ENCODE results near the gene AGMAT. TPM values are rescaled to one million over a fixed set of nuclear protein-coding genes. Genes with fewer than 3 reads are reported as not detected.
A peak's percentile ranks its signal among the peaks of the same experiment; 100 is the strongest.

Gene AGMAT
- total and polyA plus RNA-seq, 9 of the 15 experiments (the other 6 are each of a cell fraction or from before 2014, with no cell fraction given): not detected

DNA sequence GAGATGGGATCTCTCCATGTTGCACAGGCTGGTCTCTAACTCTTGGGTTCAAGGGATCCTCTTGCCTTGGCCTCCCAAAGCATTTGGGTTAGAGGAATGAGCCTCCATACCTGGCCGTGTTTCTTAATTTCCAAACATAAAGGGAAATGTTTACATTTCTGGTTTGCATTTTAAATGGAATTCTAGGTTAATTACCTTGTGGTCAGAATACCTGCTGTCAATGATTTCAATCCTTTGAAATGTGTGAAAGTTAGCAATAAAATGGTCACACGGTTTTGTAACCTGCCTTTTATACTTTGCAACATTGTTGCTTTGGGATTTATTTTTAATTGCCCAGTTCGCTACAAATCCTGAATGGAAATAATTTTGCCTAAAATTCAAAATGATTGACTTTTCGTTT lies 26.3 kb downstream of the AGMAT start (continued):
- TF ChIP-seq RERE (CRISPR knock-in tag; IDR thresholded peaks at IDR 0.05; ENCODE audit: borderline replicate concordance): no peak
- TF ChIP-seq, protein P1, sequence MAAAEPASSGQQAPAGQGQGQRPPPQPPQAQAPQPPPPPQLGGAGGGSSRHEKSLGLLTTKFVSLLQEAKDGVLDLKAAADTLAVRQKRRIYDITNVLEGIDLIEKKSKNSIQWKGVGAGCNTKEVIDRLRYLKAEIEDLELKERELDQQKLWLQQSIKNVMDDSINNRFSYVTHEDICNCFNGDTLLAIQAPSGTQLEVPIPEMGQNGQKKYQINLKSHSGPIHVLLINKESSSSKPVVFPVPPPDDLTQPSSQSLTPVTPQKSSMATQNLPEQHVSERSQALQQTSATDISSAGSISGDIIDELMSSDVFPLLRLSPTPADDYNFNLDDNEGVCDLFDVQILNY (CRISPR knock-in tag; IDR thresholded peaks at IDR 0.05): no peak

GRCh38 chr1:15557594-15557993 lies 27.3 kb downstream of the AGMAT start:
- no peaks in the 10 kb centered on the region for H3K27me3 ChIP-seq (ENCODE audit: control insufficient read depth in 2 of 2, insufficient read depth in 2 of 2, low read length in 2 of 2)
- H3K79me2 ChIP-seq (ENCODE audit: control insufficient read depth, insufficient read depth, low read length): no peaks in the 10 kb centered on the region
- intact Hi-C loops (cut with micrococcal nuclease): no loop called here
- H3K4me1 ChIP-seq (replicated peaks in 1 of 2; ENCODE audit: control insufficient read depth in 2 of 2, insufficient read depth in 2 of 2, low read length in 2 of 2): peaks cover 0 to 4% of the 10 kb centered on the region in 2 experiments; a peak in 3 of 5 replicates
- no peaks in the 10 kb centered on the region for H4K20me1 ChIP-seq (replicated peaks; ENCODE audit: control insufficient read depth, insufficient read depth, low read length)
- no TSS peak for BruUV-seq (replicated peaks)
- in situ Hi-C loops (cut with MboI): no loop called here
- peak; percentile 47 for ATAC-seq
- H3K9me1 ChIP-seq (ENCODE audit: control insufficient read depth, insufficient read depth, low read length): no peaks in the 10 kb centered on the region
- FAIRE-seq: no peak
- H3K4me2 ChIP-seq (ENCODE audit: insufficient read depth, low read length): no peak overlapping the region
- H2AFZ ChIP-seq (ENCODE audit: low read depth, low read length): no peak overlapping the region
- peaks cover 44% of the 10 kb centered on the region for H3K36me3 ChIP-seq (ENCODE audit: control insufficient read depth, insufficient read depth, low read length)
- H3K9ac ChIP-seq (ENCODE audit: insufficient read depth in 1 of 2, low read depth in 2 of 2, low read length in 2 of 2): no peak overlapping the region
- ChIA-PET POLR2A (interaction anchor here (0.7 to 1.4 kb wide), 2 partner anchors 14 to 647 kb away, joined by 4 to 5 read pairs; no protein-coding TSS in a partner anchor), CTCF (ENCODE audit: low intra/inter-chr PET ratio) (no interaction called here)
- no peaks in the 10 kb centered on the region for H3K9me3 ChIP-seq (replicated peaks; ENCODE audit: control insufficient read depth, insufficient read depth, low read depth, low read length)
- no peak for DNase-seq (ENCODE audit: extremely low read depth in 1 of 4, low spot score in 3 of 4)
- 61% methylated on average over 2 of the region's 2 CpGs for WGBS (ENCODE audit: insufficient coverage, low coverage, missing lambda C conversion rate)
- H3K4me3 ChIP-seq: no peak overlapping the region
- H3K27ac ChIP-seq (ENCODE audit: extremely low read depth, low read depth, low read length): no peak overlapping the region
- TF ChIP-seq CBX5 (IDR thresholded peaks at IDR 0.05; ENCODE audit: borderline replicate concordance, low read depth) (no peak), ATF3 (IDR thresholded peaks at IDR 0.05) (peak; percentile 71), ATF3 (CRISPR knock-in tag; conservative IDR thresholded peaks at IDR 0.05) (no peak), FOXP1 (CRISPR knock-in tag; IDR thresholded peaks at IDR 0.05) (no peak), ZNF274 (IDR thresholded peaks at IDR 0.05; ENCODE audit: borderline replicate concordance, low read depth, low read length) (no peak), PHF20 (IDR thresholded peaks at IDR 0.05; ENCODE audit: partially characterized antibody) (peak; percentile 10), MCM3 (IDR thresholded peaks at IDR 0.05) (no peak), CBFA2T3 (IDR thresholded peaks at IDR 0.05) (no peak), PHF21A (IDR thresholded peaks at IDR 0.05; ENCODE audit: borderline replicate concordance, low read depth) (no peak), HINFP (tag; conservative IDR thresholded peaks at IDR 0.05; ENCODE audit: low read depth) (no peak), RCOR1 (IDR thresholded peaks at IDR 0.05; ENCODE audit: borderline replicate concordance in 1 of 2, low read depth in 2 of 2, low read length in 2 of 2) (no peak)

All from K562 (cell line).